Colonic mucosa (tissue), 4 donors: ENCODE results near the gene LELP1. TPM values are rescaled to one million over a fixed set of nuclear protein-coding genes. Genes with fewer than 3 reads are reported as not detected.
"Not testable (repeated sequence)": the region's sequence is repeated elsewhere in the genome, so short reads cannot be mapped to it uniquely, and the experiment has no call there.

Experiments
- DNase-seq: peaks from one replicate; pipeline ENCODE4 v3.0.0-alpha.2; 2020
- H3K27ac ChIP-seq: fragments of 200-600 bp; one replicate; pipeline ENCODE4 v1.8.0; 2021
- H3K27me3 ChIP-seq: fragments of 200-600 bp; one replicate; pipeline ENCODE4 v1.8.0; 2021
- H3K36me3 ChIP-seq: fragments of 200-600 bp; one replicate; pipeline ENCODE4 v1.8.0; 2021
- H3K4me1 ChIP-seq: fragments of 200-600 bp; one replicate; pipeline ENCODE4 v1.8.0; 2021; ENCODE audit warnings: mild to moderate bottlenecking
- H3K4me3 ChIP-seq: fragments of 200-600 bp; one replicate; pipeline ENCODE4 v1.8.0; 2021
- H3K9ac ChIP-seq, 2 donors: one replicate each; pipeline ENCODE4 v1.7.0; 2013; ENCODE audit warnings: control low read depth in 2 of 2, low read depth in 2 of 2, low read length in 2 of 2
- H3K9me3 ChIP-seq: fragments of 200-600 bp; one replicate; pipeline ENCODE4 v1.8.0; 2021
- CTCF ChIP-seq: fragments of 200-600 bp; IDR thresholded peaks from one replicate; pipeline ENCODE4 v1.8.0; 2022; ENCODE audit warnings: antibody characterized with exemption, mild to moderate bottlenecking
- intact Hi-C: fragments of 100-400 bp; cut with DNase I; formaldehyde crosslinking; loops from one replicate; pipeline ENCODE4 v1.14.1; 2022
- total RNA-seq, 2 donors: library from RNA; stranded (reverse); fragmentation: NEBNext Ultra II Directional in 1 of 2; extraction: Animal tissue kit (Norgen Biotek cat#: 25700) in 1 of 2; gene quantifications; one replicate each; pipeline ENCODE4 v1.2.1, GENCODE V29; 2021
- donor health status: healthy.
- donor health status: DM: no; HTN: no; CAD: no.
- donor health status: DM: no; HTN: no; CAD: no.

Gene LELP1
- total RNA-seq = not detected

DNA sequence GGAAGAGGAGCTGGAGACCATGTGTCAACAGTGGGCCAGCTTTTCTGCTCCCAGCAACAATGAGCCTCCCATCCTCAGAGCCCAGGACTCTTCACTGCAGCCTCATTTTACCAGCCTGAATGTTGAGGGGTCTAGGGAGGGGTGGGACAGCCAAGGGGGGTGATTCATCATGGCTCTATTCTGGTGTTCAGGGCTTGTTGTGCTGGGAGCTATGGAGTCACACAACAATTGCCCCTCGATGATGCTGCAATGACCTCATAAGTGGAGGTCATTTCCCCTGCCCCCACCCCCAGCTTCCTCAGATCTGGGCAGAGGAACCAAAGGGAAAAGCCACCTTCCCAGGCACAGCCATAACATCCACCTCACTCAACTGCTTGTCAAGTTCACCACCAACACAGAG is at the start of gene LELP1:
TSS of gene LELP1 (plus strand) at position 301 of the 400 bp plus-strand sequence. CDS start 1,278 bp downstream, outside the sequence.
- no peak for TF ChIP-seq CTCF

GRCh38 chr1:153155541-153155940 is 47.7 kb upstream of the LELP1 start:
- H3K27me3 ChIP-seq = no peaks in the 10 kb centered on the region
- H3K36me3 ChIP-seq = no peaks in the 10 kb centered on the region
- TF ChIP-seq CTCF = no peak
- H3K9ac ChIP-seq = no peak overlapping the region
- no peak overlapping the region for H3K27ac ChIP-seq
- no peaks in the 10 kb centered on the region for H3K9me3 ChIP-seq
- DNase-seq = no peak
- intact Hi-C loops = no loop called here
- no peaks in the 10 kb centered on the region for H3K4me1 ChIP-seq
- no peak overlapping the region for H3K4me3 ChIP-seq

More for the DNA sequence above, at the start of gene LELP1:
- intact Hi-C loops = no loop called here
- Histone ChIP-seq H3K4me3 (no peak within 1 kb of the TSS), H3K36me3 (no peaks in the 10 kb centered on the region), H3K27me3 (no peaks in the 10 kb centered on the region), H3K9ac (no peak within 1 kb of the TSS), H3K4me1 (no peaks in the 10 kb centered on the region), H3K9me3 (no peaks in the 10 kb centered on the region), H3K27ac (no peak within 1 kb of the TSS)
- no peak for DNase-seq

DNA sequence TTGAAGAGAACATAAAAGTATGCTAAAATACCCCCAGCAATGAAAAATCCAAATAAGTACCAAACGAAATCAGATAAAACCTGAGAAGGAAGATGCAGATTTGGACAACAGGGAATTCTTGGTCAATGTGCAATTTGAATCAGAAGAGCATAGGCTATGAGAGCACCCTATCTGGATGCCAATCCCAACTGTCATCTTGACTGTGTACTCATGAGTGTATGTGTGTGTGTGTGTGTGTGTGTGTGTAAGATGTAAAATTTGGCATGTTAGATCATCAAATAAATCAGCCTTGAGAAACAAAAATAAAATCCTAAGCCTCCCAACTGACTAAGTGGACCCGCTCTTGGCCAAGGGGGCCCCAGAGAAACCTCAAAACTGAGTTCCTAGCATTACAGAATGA is 34.5 kb upstream of the LELP1 start:
- no peak overlapping the region for H3K4me3 ChIP-seq
- no peak overlapping the region for H3K27ac ChIP-seq
- no peak overlapping the region for H3K9ac ChIP-seq
- H3K4me1 ChIP-seq = no peaks in the 10 kb centered on the region
- H3K27me3 ChIP-seq = no peaks in the 10 kb centered on the region
- intact Hi-C loops = no loop called here
- H3K9me3 ChIP-seq = no peaks in the 10 kb centered on the region
- TF ChIP-seq CTCF = no peak
- H3K36me3 ChIP-seq = no peaks in the 10 kb centered on the region
- DNase-seq = no peak

- no peak overlapping the region for H3K9ac ChIP-seq
- no peak for TF ChIP-seq CTCF
- intact Hi-C loops = no loop called here
- H3K36me3 ChIP-seq = no peaks in the 10 kb centered on the region
- no peak overlapping the region for H3K4me3 ChIP-seq
- H3K9me3 ChIP-seq = no peaks in the 10 kb centered on the region
- H3K4me1 ChIP-seq = no peaks in the 10 kb centered on the region
- no peaks in the 10 kb centered on the region for H3K27me3 ChIP-seq
- H3K27ac ChIP-seq = no peak overlapping the region
- DNase-seq = no peak
Observed at GRCh38 chr1:153174624-153175023, 28.6 kb upstream of the LELP1 start.

- no peak for TF ChIP-seq CTCF
- H3K27me3 ChIP-seq = no peaks in the 10 kb centered on the region
- no peak overlapping the region for H3K27ac ChIP-seq
- no peak overlapping the region for H3K9ac ChIP-seq
- no peaks in the 10 kb centered on the region for H3K4me1 ChIP-seq
- intact Hi-C loops = no loop called here
- H3K4me3 ChIP-seq = no peak overlapping the region
- DNase-seq = no peak
- H3K36me3 ChIP-seq = no peaks in the 10 kb centered on the region
- H3K9me3 ChIP-seq = no peaks in the 10 kb centered on the region
Observed at GRCh38 chr1:153178922-153179321, 24.3 kb upstream of the LELP1 start.

- TF ChIP-seq CTCF = no peak
- intact Hi-C loops = no loop called here
- Histone ChIP-seq H3K27ac (no peak overlapping the region), H3K27me3 (no peaks in the 10 kb centered on the region), H3K36me3 (no peaks in the 10 kb centered on the region), H3K9me3 (no peaks in the 10 kb centered on the region), H3K4me1 (no peaks in the 10 kb centered on the region), H3K4me3 (no peak overlapping the region), H3K9ac (no peak overlapping the region)
- DNase-seq = no peak
Observed at GRCh38 chr1:153180556-153180955, 22.7 kb upstream of the LELP1 start.

DNA sequence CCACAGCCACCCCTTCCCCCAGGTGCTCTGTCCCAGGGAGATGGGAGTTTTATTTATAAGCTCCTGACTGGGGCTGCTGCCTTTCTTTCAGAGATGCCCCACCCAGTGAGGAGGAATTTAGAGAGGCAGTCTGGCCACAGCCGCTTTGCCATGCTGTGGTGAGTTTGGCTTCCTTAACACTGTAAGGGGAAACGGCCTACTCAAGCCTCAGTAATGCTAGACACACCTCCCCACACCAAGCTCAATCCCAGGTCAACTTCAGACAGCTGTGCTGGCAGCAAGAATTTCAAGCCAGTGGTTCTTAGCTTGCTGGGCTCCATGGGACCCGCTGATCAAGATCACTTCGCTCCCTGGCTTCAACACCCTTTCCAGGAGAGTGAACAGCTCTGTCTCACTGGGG is 14.9 kb upstream of the LELP1 start:
- H3K4me3 ChIP-seq, DNase-seq, intact Hi-C loops, H3K9ac ChIP-seq, H3K27me3 ChIP-seq, H3K27ac ChIP-seq, H3K36me3 ChIP-seq, H3K9me3 ChIP-seq, H3K4me1 ChIP-seq: not testable (repeated sequence)
